Sigmoid colon (tissue), 4 donors: ENCODE measurements around the gene ZNF226.

Source experiments
- EP300 ChIP-seq, 4 donors: sonication (generic); formaldehyde crosslinking; IDR thresholded peaks; one replicate each; pipeline ENCODE4 v1.6.1; 2017; ENCODE audit warnings: antibody characterized with exemption in 4 of 4
- POLR2A ChIP-seq, 2 donors: fragments of 450-650 bp; IDR thresholded peaks; one replicate each; pipeline ENCODE4 v1.6.1; 2016; ENCODE audit warnings: antibody characterized with exemption in 2 of 2, mild to moderate bottlenecking in 2 of 2, moderate library complexity in 2 of 2
- POLR2AphosphoS5 ChIP-seq, 4 donors: sonication (generic); formaldehyde crosslinking; IDR thresholded peaks; one replicate each; pipeline ENCODE4 v1.6.1; 2017; ENCODE audit warnings: antibody characterized with exemption in 4 of 4
- TF ChIP-seq, protein P1 (sequence below), 4 experiments: fragments of 450-650 bp in 3 of 4; fragments of 200-600 bp in 1 of 4; IDR thresholded peaks; one replicate each; pipeline ENCODE4 v1.5.1; 2016 to 2019; ENCODE audit warnings: antibody characterized with exemption in 4 of 4, mild to moderate bottlenecking in 3 of 4, moderate library complexity in 2 of 4

GRCh38 chr19:44204772-44205171 lies 39.9 kb downstream of the ZNF226 start:
- TF ChIP-seq POLR2AphosphoS5 (IDR thresholded peaks at IDR 0.05) (no peak), POLR2A (IDR thresholded peaks at IDR 0.05) (no peak), EP300 (IDR thresholded peaks at IDR 0.05) (no peak)
- TF ChIP-seq, protein P1, sequence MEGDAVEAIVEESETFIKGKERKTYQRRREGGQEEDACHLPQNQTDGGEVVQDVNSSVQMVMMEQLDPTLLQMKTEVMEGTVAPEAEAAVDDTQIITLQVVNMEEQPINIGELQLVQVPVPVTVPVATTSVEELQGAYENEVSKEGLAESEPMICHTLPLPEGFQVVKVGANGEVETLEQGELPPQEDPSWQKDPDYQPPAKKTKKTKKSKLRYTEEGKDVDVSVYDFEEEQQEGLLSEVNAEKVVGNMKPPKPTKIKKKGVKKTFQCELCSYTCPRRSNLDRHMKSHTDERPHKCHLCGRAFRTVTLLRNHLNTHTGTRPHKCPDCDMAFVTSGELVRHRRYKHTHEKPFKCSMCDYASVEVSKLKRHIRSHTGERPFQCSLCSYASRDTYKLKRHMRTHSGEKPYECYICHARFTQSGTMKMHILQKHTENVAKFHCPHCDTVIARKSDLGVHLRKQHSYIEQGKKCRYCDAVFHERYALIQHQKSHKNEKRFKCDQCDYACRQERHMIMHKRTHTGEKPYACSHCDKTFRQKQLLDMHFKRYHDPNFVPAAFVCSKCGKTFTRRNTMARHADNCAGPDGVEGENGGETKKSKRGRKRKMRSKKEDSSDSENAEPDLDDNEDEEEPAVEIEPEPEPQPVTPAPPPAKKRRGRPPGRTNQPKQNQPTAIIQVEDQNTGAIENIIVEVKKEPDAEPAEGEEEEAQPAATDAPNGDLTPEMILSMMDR (IDR thresholded peaks at IDR 0.05) = no peak
